ENCODE data around the gene FRY. TPM values are rescaled to one million over a fixed set of nuclear protein-coding genes. Genes with fewer than 3 reads are reported as not detected.

The FRY gene
- total RNA-seq, 1 experiment from 2014 or later, result 5.3 TPM

DNA sequence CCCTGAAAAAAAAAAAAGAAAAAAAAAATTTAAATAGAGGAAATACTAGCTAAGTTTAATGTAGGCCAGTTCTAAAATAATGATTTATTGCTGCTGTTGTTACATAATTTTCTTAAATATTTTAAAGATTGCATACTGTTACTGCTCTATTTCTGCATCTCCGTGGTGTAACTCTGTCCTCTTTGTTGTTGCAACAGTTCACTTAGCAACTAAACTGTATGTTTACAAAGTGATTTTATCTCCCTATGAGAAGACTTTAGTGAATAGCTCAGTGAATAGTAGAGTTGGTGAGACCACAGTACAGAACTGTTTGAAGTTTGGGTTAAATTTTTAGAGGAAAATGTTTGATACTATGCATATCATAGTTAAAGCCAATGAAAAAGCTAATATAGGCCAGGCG, 303.1 kb downstream of the FRY start (continued):
- no peak for TF ChIP-seq USF1 (CRISPR knock-in tag; IDR thresholded peaks at IDR 0.05)

GRCh38 chr13:32340914-32341313, 309.3 kb downstream of the FRY start:
- peaks cover 50% of the 10 kb centered on the region for H3K9me3 Mint-ChIP-seq
- H3K4me3 Mint-ChIP-seq, result no peak overlapping the region
- no peak for TF ChIP-seq TEAD4 (CRISPR knock-in tag; IDR thresholded peaks at IDR 0.05)
- no peak for TF ChIP-seq ZBTB43 (CRISPR knock-in tag; IDR thresholded peaks at IDR 0.05)
- TF ChIP-seq ZNF396 (CRISPR knock-in tag; IDR thresholded peaks at IDR 0.05; ENCODE audit: borderline replicate concordance), result no peak
- no peak for TF ChIP-seq ATF1 (CRISPR knock-in tag; IDR thresholded peaks at IDR 0.05)
- no peak for TF ChIP-seq MAX (CRISPR knock-in tag; IDR thresholded peaks at IDR 0.05)
- TF ChIP-seq GABPB1 (CRISPR knock-in tag; IDR thresholded peaks at IDR 0.05), result no peak
- no peak for TF ChIP-seq NR2C2 (CRISPR knock-in tag; IDR thresholded peaks at IDR 0.05)
- TF ChIP-seq ZNF317 (CRISPR knock-in tag; IDR thresholded peaks at IDR 0.05; ENCODE audit: borderline replicate concordance, low read depth), result no peak
- TF ChIP-seq, protein P1, sequence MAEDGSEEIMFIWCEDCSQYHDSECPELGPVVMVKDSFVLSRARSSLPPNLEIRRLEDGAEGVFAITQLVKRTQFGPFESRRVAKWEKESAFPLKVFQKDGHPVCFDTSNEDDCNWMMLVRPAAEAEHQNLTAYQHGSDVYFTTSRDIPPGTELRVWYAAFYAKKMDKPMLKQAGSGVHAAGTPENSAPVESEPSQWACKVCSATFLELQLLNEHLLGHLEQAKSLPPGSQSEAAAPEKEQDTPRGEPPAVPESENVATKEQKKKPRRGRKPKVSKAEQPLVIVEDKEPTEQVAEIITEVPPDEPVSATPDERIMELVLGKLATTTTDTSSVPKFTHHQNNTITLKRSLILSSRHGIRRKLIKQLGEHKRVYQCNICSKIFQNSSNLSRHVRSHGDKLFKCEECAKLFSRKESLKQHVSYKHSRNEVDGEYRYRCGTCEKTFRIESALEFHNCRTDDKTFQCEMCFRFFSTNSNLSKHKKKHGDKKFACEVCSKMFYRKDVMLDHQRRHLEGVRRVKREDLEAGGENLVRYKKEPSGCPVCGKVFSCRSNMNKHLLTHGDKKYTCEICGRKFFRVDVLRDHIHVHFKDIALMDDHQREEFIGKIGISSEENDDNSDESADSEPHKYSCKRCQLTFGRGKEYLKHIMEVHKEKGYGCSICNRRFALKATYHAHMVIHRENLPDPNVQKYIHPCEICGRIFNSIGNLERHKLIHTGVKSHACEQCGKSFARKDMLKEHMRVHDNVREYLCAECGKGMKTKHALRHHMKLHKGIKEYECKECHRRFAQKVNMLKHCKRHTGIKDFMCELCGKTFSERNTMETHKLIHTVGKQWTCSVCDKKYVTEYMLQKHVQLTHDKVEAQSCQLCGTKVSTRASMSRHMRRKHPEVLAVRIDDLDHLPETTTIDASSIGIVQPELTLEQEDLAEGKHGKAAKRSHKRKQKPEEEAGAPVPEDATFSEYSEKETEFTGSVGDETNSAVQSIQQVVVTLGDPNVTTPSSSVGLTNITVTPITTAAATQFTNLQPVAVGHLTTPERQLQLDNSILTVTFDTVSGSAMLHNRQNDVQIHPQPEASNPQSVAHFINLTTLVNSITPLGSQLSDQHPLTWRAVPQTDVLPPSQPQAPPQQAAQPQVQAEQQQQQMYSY (CRISPR knock-in tag; IDR thresholded peaks at IDR 0.05), result no peak
- no peak for TF ChIP-seq ZNF263 (CRISPR knock-in tag; IDR thresholded peaks at IDR 0.05; ENCODE audit: low read depth)
- TF ChIP-seq MYBL2 (CRISPR knock-in tag; IDR thresholded peaks at IDR 0.05), result no peak
- TF ChIP-seq, protein P2, sequence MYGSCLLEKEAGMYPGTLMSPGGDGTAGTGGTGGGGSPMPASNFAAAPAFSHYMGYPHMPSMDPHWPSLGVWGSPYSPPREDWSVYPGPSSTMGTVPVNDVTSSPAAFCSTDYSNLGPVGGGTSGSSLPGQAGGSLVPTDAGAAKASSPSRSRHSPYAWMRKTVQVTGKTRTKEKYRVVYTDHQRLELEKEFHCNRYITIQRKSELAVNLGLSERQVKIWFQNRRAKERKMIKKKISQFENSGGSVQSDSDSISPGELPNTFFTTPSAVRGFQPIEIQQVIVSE (CRISPR knock-in tag; IDR thresholded peaks at IDR 0.05; ENCODE audit: borderline replicate concordance), result no peak
- TF ChIP-seq, protein P3, sequence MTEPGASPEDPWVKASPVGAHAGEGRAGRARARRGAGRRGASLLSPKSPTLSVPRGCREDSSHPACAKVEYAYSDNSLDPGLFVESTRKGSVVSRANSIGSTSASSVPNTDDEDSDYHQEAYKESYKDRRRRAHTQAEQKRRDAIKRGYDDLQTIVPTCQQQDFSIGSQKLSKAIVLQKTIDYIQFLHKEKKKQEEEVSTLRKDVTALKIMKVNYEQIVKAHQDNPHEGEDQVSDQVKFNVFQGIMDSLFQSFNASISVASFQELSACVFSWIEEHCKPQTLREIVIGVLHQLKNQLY (CRISPR knock-in tag; IDR thresholded peaks at IDR 0.05), result no peak
- no peak for TF ChIP-seq CTCF (IDR thresholded peaks at IDR 0.05)
- TF ChIP-seq SP1 (CRISPR knock-in tag; conservative IDR thresholded peaks at IDR 0.05), result no peak
- no peak for TF ChIP-seq TCF7 (CRISPR knock-in tag; IDR thresholded peaks at IDR 0.05; ENCODE audit: low read depth)
- no peak for TF ChIP-seq ZNF532 (CRISPR knock-in tag; IDR thresholded peaks at IDR 0.05; ENCODE audit: borderline replicate concordance)
- TF ChIP-seq NR1H2 (CRISPR knock-in tag; IDR thresholded peaks at IDR 0.05), result no peak
- no peak for TF ChIP-seq ESRRA (CRISPR knock-in tag; IDR thresholded peaks at IDR 0.05; ENCODE audit: borderline replicate concordance)
- no peak for TF ChIP-seq KAT7 (CRISPR knock-in tag; IDR thresholded peaks at IDR 0.05; ENCODE audit: borderline replicate concordance)
- H3K4me1 Mint-ChIP-seq, result peaks cover 14% of the 10 kb centered on the region
- no peak overlapping the region; the same call in 1 of the 2 replicates for H3K27ac Mint-ChIP-seq
- CTCF ChIA-PET, result interaction anchor here (0.7 kb wide), 1 partner anchor 129 kb away, joined by 3 read pairs; no protein-coding TSS in a partner anchor
- no peaks in the 10 kb centered on the region for H3K27me3 Mint-ChIP-seq (ENCODE audit: low read depth)
- ATAC-seq, result no peak
- peaks cover 52% of the 10 kb centered on the region for H3K36me3 Mint-ChIP-seq
- DNase-seq (ENCODE audit: low spot score), result no peak
- POLR2A ChIA-PET, result no interaction called here

Measured in WTC11 (cell line).